ENCODE measurements around the gene NOMO2.
"Not testable (repeated sequence)": the region's sequence is repeated elsewhere in the genome, so short reads cannot be mapped to it uniquely, and the experiment has no call there.

NOMO2 gene

GRCh38 chr16:18575945-18576344, 14.0 kb upstream of the NOMO2 start:
- DNase-seq: not testable (repeated sequence)

- not testable (repeated sequence) for DNase-seq
Observed at GRCh38 chr16:18575298-18575917, 13.5 kb upstream of the NOMO2 start.

GRCh38 chr16:18573887-18574286, 12.0 kb upstream of the NOMO2 start:
- not testable (repeated sequence) for DNase-seq

GRCh38 chr16:18572973-18573372, 11.1 kb upstream of the NOMO2 start:
- DNase-seq: not testable (repeated sequence)

GRCh38 chr16:18571307-18571850, 9.5 kb upstream of the NOMO2 start:
- DNase-seq: not testable (repeated sequence)

GRCh38 chr16:18570529-18571306, 8.8 kb upstream of the NOMO2 start:
- DNase-seq: not testable (repeated sequence)

GRCh38 chr16:18560416-18561220, 1.3 kb downstream of the NOMO2 start:
- not testable (repeated sequence) for DNase-seq

- DNase-seq: not testable (repeated sequence)
Observed at GRCh38 chr16:18553671-18554070, 8.2 kb downstream of the NOMO2 start.

GRCh38 chr16:18547382-18547781, 14.5 kb downstream of the NOMO2 start:
- DNase-seq: not testable (repeated sequence)

GRCh38 chr16:18546853-18547252, 15.0 kb downstream of the NOMO2 start:
- not testable (repeated sequence) for DNase-seq

- DNase-seq: not testable (repeated sequence)
Observed at GRCh38 chr16:18544232-18545081, 17.4 kb downstream of the NOMO2 start.

- not testable (repeated sequence) for DNase-seq
Observed at GRCh38 chr16:18541912-18542311, 20.0 kb downstream of the NOMO2 start.

- DNase-seq: not testable (repeated sequence)
Observed at GRCh38 chr16:18537004-18537403, 24.9 kb downstream of the NOMO2 start.

GRCh38 chr16:18535519-18536168, 26.3 kb downstream of the NOMO2 start:
- not testable (repeated sequence) for DNase-seq

- DNase-seq: not testable (repeated sequence)
Observed at GRCh38 chr16:18534308-18534707, 27.6 kb downstream of the NOMO2 start.

GRCh38 chr16:18531323-18531722, 30.6 kb downstream of the NOMO2 start:
- DNase-seq: not testable (repeated sequence)

- not testable (repeated sequence) for DNase-seq
Observed at GRCh38 chr16:18530329-18530728, 31.6 kb downstream of the NOMO2 start.

GRCh38 chr16:18526547-18526946, 35.4 kb downstream of the NOMO2 start:
- DNase-seq: not testable (repeated sequence)

GRCh38 chr16:18525882-18526482, 35.9 kb downstream of the NOMO2 start:
- not testable (repeated sequence) for DNase-seq

- DNase-seq: not testable (repeated sequence)
Observed at GRCh38 chr16:18522637-18523036, 39.3 kb downstream of the NOMO2 start.
